CD4-positive, alpha-beta T cell treated with Interleukin-1 beta for 1 hour (primary cell): ENCODE data around the gene DUS1L.

ENCODE experiments used
- DNase-seq, 2 donors: peaks; one replicate each; pipeline ENCODE4 v3.0.0-alpha.2; 2020 to 2022

Gene DUS1L

GRCh38 chr17:82022310-82022980 lies 43.2 kb downstream of the DUS1L start, which contains the start of gene CENPX:
TSS of gene CENPX (minus strand) at chr17:82022878. CDS start at chr17:82022861, 17 bp downstream.
- DNase-seq, result no peak

DNA sequence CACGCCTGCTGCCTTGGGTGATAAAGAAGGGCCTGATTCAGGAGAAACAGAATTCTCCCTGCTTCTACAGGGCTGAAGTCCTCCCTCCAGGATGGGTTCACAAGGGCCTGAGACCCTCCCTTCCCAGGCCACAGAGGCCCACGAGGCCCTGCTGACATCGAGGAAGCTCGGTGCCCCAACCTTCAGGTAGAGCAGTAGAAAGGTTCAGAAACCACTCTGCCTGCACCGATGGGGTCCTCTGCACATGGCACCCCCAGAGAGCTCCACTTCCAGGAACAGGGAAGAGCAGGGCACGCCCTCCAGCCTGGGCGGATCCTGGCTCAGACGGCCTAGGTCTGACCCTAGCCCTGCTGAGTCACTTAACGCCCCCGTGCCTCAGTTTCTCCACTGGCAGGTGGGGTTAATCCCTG lies 43.7 kb downstream of the DUS1L start:
- no peak for DNase-seq

GRCh38 chr17:82021107-82021899 lies 44.3 kb downstream of the DUS1L start:
- peak; percentile 63 to 64 for DNase-seq

DNA sequence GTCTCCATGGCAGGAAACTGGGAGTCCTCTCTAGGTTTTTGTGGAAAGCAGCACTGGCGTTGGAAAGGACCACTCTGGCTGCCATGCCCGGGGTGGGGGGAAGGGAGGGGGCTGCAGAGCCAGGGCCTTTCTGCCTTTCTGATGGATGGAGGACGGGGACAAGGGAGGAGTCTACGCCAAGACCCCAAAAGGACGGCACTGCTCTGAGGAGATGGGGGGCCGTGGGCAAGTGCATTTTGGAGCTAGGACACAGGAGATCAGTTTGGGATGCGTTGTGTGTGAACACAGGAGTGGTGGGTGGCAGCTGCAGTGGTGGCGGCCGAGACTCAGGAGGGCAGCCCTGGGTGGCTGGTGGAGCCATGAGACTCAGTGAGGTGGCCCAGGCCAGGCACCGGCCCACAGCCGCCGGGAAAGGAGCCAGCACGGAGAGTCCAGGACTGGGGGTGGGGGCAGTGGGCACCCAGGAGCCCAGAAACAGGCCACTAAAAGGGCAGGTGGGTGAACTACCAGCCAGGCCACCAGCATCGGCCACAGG lies 45.0 kb downstream of the DUS1L start:
- DNase-seq, result no peak

DNA sequence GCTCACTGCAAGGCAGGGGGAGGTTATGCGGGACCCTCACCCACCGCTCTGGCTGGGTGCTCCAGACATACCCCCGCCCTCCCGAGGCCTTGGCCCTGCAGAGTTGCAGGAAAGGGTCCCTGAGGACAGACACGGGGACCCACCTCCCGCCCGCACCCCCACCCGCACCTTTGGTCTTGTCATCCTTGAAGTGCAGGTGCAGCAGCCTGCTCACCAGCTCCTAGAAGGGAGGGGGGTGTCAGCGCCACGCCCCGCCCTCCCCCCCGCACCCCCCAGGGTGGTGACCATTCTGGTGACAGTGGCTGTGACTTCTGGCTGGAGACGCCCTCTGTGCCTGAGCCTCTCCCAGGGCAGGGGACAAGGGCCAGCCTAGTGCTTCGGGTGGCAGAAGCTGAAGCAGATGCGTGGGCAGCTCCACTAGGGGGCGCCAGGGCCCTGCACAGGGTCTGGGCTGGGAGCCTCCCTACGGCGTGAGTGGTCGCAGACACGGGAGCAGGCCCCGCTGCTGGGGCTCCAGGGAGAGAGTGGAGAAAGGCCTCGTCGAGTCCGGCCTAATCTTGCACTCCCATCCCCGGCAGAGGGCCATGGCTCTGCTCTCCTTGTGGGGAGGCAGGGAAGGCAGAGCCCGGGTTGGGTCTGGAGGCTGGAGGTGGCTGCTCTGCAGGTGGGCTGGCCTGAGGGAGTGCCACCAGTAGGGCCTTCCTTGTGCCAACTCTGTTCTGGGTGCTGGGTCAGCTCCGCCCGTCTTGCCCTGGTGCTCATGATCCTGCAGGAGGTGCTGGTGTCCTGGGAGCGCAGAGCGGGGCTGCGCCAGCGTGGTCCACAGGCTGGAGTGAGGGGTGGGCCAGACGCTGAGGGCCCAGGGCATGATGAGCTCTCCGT lies 45.7 kb downstream of the DUS1L start:
- peak; percentile 58 to 59 for DNase-seq

- no peak for DNase-seq
Measured at GRCh38 chr17:82018989-82019689, 46.5 kb downstream of the DUS1L start.

DNA sequence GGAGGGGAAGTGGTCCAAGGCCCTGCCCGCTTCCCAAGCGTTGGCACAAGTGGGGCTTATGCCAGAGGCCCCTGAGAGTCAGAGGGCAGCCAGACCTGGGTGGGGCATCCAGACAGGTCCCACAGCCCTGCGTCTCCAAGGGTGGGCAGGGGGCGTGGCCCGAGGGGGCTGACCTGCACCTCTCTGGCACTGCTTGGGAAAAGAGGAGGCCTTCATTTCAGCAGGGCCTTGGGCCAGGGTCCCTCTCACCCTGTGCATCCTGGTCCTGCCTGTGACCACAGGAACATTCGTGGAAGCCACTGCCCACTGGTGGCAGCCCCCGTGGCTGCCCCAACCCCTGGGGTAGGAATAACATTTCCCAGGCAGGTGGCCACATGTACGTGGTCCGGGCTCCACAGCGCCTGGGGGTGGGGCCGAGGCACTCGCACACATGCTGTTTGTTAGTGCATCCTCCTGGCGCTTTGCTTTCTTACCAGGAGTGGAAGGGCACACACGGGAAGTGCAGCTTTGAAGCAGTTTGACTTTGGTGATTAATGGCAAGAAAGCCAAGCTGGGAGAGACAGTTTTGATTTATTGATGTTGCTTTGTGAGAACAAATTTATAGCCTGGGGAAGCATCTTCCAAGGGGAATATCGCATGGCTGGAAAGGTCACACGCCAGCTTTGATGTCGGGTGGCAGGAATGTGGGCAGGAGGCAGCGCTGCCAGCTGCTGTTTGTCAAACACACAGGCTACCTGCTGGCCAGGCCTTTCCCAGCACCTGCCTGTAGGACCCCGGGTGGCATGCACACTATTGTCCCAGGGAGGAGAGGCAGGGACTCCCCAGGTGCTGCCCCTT lies 47.2 kb downstream of the DUS1L start:
- no peak for DNase-seq

- no peak for DNase-seq
Measured at GRCh38 chr17:82017612-82018151, 47.9 kb downstream of the DUS1L start.

DNA sequence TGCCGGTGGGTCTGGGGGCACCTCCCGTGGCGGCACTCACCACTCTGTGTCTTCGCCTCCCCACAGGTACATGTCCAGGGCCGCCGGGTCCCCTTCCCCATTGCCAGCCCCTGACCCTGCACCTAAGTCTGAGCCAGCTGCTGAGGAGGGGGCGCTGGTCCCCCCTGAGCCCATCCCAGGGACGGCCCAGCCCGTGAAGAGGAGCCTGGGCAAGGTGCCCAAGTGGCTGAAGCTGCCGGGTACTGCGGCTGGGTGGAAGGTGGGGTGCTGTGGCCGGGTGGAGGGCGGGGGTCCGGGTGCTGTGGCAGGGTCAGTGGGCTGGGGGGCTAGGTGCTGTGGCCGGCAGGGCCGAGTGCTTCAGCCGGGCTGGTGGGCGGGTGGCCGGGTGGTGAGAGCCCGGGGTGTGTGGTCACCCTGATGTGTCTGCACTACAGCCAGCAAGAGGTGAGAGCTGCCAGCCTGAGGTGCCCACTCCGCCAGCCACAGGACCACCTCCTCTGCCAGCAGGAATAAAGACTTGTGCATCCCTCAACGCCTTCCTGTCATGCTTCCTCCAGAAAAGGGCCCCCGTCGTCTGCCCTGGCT lies 48.6 kb downstream of the DUS1L start:
- DNase-seq, result no peak

GRCh38 chr17:82016061-82016874 lies 49.3 kb downstream of the DUS1L start:
- no peak for DNase-seq

GRCh38 chr17:82015311-82015971 lies 50.2 kb downstream of the DUS1L start:
- DNase-seq, result no peak

DNA sequence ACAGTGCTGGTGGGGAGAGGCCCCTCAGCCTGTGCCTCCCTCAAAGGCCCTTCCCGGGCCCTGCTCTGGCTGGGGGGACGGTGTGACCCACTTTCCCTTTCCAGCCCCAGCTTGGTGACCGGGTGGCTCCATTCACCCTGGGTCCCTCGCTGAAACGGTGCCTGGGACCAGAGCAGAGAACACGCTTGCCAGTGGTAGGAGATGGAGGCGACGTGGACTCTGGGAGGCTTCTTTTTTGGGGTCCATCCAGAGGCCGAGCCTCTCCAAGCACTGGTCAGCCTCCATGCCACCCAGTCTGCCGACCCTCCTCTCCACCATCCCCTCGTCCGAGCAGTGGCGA lies 50.7 kb downstream of the DUS1L start:
- no peak for DNase-seq

- no peak for DNase-seq
Measured at GRCh38 chr17:82014432-82014831, 51.2 kb downstream of the DUS1L start.

- DNase-seq, result no peak
Measured at GRCh38 chr17:82013772-82014321, 51.8 kb downstream of the DUS1L start.

- DNase-seq, result no peak
Measured at GRCh38 chr17:82013341-82013740, 52.3 kb downstream of the DUS1L start.

GRCh38 chr17:82012640-82013295 lies 52.8 kb downstream of the DUS1L start:
- DNase-seq, result no peak

- DNase-seq, result no peak
Measured at GRCh38 chr17:82012261-82012639, 53.4 kb downstream of the DUS1L start.

DNA sequence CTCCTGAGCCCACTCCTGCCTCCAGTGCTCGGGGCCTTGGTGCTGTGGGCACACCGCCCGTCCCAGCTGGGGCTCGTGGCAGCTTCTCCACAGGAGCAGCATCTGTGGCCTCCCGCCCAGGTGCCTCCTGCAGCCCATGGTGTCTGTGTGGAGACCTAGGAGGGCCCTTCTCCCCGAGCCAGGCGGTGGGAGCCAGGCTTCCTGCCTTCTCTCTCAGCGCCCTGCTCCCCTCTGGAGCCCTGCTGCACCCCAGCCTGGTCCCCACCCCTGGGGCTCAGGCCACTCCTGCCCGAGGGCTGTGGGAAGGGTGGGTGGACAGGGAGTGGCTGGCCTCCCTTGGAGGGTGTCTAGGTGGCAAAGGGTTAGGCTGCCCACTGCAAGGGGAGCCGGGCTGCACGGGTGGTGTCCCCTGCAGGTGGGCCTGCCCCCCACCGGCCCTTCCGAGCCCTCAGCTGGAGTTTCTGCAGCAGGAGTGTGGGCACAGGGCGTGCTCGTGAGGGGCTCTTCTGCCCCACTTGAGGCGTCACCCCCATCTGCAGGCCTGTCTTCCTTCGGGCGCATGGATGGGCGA lies 53.9 kb downstream of the DUS1L start:
- DNase-seq, result no peak
